OCI-LY1 (cell line): ENCODE measurements around the gene COL20A1.
"Not testable (repeated sequence)": the region's sequence is repeated elsewhere in the genome, so short reads cannot be mapped to it uniquely, and the experiment has no call there.

Experiments
- H2AFZ ChIP-seq: fragments of 200-600 bp; sonication (generic), shearing (Covaris generic); 2 replicates; pipeline ENCODE4 v1.6.0; 2014; ENCODE audit warnings: antibody characterized with exemption, mild to moderate bottlenecking, low read length
- H3F3A ChIP-seq: fragments of 200-600 bp; sonication (generic), shearing (Covaris generic); 2 replicates; pipeline ENCODE4 v1.6.0; 2014; ENCODE audit warnings: mild to moderate bottlenecking, antibody characterized with exemption, low read length, moderate library complexity; ENCODE audit not compliant: insufficient read depth
- H3K27ac ChIP-seq: fragments of 200-600 bp; sonication (generic); 2 replicates; pipeline ENCODE4 v1.5.1; 2014; ENCODE audit warnings: low read length, mixed run types, mild to moderate bottlenecking, low read depth; ENCODE audit not compliant: poor library complexity, severe bottlenecking
- H3K27me3 ChIP-seq: fragments of 200-600 bp; sonication (generic); 2 replicates; pipeline ENCODE4 v1.6.0; 2014; ENCODE audit warnings: antibody characterized with exemption, mild to moderate bottlenecking, low read length, moderate library complexity; ENCODE audit not compliant: insufficient read depth
- H3K36me3 ChIP-seq: fragments of 200-600 bp; sonication (generic); 2 replicates; pipeline ENCODE4 v1.6.1; 2014; ENCODE audit warnings: mild to moderate bottlenecking, antibody characterized with exemption, low read length, moderate library complexity, mixed read lengths; ENCODE audit not compliant: insufficient read depth
- H3K4me1 ChIP-seq: fragments of 200-600 bp; sonication (generic); 2 replicates; pipeline ENCODE4 v1.5.1; 2014; ENCODE audit warnings: mild to moderate bottlenecking, low read length, moderate library complexity; ENCODE audit not compliant: insufficient read depth, severe bottlenecking
- H3K4me2 ChIP-seq: fragments of 200-600 bp; sonication (generic), shearing (Covaris generic); 2 replicates; pipeline ENCODE4 v1.6.1; 2014; ENCODE audit warnings: low read length
- H3K4me3 ChIP-seq: fragments of 200-600 bp; sonication (generic); 2 replicates; pipeline ENCODE4 v1.5.1; 2014; ENCODE audit warnings: low read length, low read depth, mild to moderate bottlenecking, mixed read lengths; ENCODE audit not compliant: poor library complexity, severe bottlenecking
- H3K79me2 ChIP-seq: fragments of 200-600 bp; shearing (Covaris generic); 2 replicates; pipeline ENCODE4 v1.6.1; 2016; ENCODE audit warnings: mixed run types, low read length, mixed read lengths; ENCODE audit not compliant: insufficient read depth
- H3K9ac ChIP-seq: fragments of 200-600 bp; sonication (generic), shearing (Covaris generic); 2 replicates; pipeline ENCODE4 v1.6.1; 2014; ENCODE audit warnings: mild to moderate bottlenecking, low read length, mixed read lengths
- H3K9me2 ChIP-seq: fragments of 200-600 bp; sonication (generic), shearing (Covaris generic); 2 replicates; pipeline ENCODE4 v1.6.1; 2014; ENCODE audit warnings: low read depth, mild to moderate bottlenecking, low read length, mixed read lengths
- H3K9me3 ChIP-seq: fragments of 200-600 bp; shearing (Covaris generic); 2 replicates; pipeline ENCODE4 v1.6.1; 2014; ENCODE audit warnings: low read length, mixed read lengths
- H4K20me1 ChIP-seq: fragments of 200-600 bp; sonication (generic), shearing (Covaris generic); 2 replicates; pipeline ENCODE4 v1.6.0; 2016; ENCODE audit warnings: mild to moderate bottlenecking, low read length; ENCODE audit not compliant: insufficient read depth
- EZH2 ChIP-seq: fragments of 200-600 bp; sonication (generic), shearing (Covaris generic); IDR thresholded peaks from 2 replicates; pipeline ENCODE4 v1.8.0; 2017; ENCODE audit warnings: borderline replicate concordance, mixed run types, mild to moderate bottlenecking, antibody characterized with exemption, low read length, moderate library complexity, mixed read lengths
- TF ChIP-seq, protein P1 (sequence below): fragments of 200-600 bp; sonication (generic), shearing (Covaris generic); IDR thresholded peaks from 2 replicates; pipeline ENCODE4 v1.5.1; 2017; ENCODE audit warnings: mild to moderate bottlenecking, antibody characterized with exemption, low read length, moderate library complexity, mixed read lengths

The COL20A1 gene

DNA sequence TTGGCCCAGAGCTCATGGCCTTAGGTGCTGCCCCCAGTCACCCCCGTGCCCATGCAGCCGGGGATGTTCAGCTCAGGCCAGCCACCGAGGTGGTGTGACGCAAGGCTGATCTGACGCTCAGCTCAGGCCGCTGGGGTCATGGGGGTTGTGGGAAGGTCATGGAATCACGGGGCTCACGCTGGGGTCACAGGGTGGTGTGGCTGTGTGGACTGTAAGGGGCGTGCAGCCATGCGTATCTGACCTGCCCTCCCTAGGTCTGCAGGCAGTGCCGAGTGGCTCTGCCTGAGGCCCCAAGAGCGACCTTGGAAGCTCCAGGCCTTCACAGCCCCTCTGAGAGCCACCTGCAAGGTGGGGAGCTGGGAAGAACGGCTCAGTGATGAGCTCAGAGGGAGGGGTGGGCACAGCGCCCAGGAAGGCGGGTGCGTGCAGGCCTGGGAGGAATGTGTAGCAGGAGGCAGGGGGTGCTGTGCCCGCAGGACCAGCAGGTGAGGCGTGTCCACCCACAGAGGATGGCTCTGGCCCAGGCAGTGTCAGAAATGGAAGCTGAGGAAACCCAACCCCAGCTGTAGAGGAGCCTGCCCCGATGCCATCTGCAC is 40.4 kb downstream of the COL20A1 start:
- Histone ChIP-seq H3K27ac (no peak overlapping the region), H3K36me3 (no peaks in the 10 kb centered on the region), H3K4me1 (no peaks in the 10 kb centered on the region), H3K27me3 (peaks cover 7% of the 10 kb centered on the region; the same call in 1 of the 2 replicates), H3K4me2 (no peak overlapping the region), H3K4me3 (no peak overlapping the region), H4K20me1 (no peaks in the 10 kb centered on the region), H2AFZ (no peak overlapping the region), H3K9me3 (no peaks in the 10 kb centered on the region), H3K79me2 (no peaks in the 10 kb centered on the region), H3F3A (no peaks in the 10 kb centered on the region), H3K9me2 (no peaks in the 10 kb centered on the region), H3K9ac (no peak overlapping the region)
- TF ChIP-seq EZH2: no peak

DNA sequence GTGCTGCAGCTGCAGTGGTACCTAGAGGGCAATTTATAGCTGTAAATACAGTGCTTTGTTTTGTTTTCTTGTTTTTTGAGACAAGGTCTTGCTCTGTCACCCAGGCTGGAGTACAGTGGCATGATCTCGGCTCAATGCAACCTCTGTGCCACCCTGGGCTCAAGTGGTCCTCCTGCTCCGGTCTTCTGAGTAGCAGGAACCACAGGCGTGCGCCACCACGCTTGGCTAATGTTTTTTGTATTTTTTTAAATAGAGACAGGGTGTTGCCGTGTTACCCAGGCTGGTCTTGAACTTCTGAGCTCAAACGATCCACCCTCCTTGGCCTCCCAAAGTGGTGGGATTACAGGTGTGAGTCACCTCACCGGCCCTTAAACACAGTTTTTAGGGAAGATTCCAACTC is 41.4 kb downstream of the COL20A1 start:
- H3K4me2 ChIP-seq: no peak overlapping the region
- no peaks in the 10 kb centered on the region for H3K79me2 ChIP-seq
- H3K4me3 ChIP-seq: no peak overlapping the region
- no peaks in the 10 kb centered on the region for H3K4me1 ChIP-seq
- no peaks in the 10 kb centered on the region for H3K9me3 ChIP-seq
- H3F3A ChIP-seq: no peaks in the 10 kb centered on the region
- H3K27ac ChIP-seq: no peak overlapping the region
- no peak overlapping the region for H2AFZ ChIP-seq
- H3K9ac ChIP-seq: no peak overlapping the region
- peaks cover 7% of the 10 kb centered on the region; the same call in 1 of the 2 replicates for H3K27me3 ChIP-seq
- H3K9me2 ChIP-seq: no peaks in the 10 kb centered on the region
- no peaks in the 10 kb centered on the region for H4K20me1 ChIP-seq
- no peaks in the 10 kb centered on the region for H3K36me3 ChIP-seq
- TF ChIP-seq, protein P1, sequence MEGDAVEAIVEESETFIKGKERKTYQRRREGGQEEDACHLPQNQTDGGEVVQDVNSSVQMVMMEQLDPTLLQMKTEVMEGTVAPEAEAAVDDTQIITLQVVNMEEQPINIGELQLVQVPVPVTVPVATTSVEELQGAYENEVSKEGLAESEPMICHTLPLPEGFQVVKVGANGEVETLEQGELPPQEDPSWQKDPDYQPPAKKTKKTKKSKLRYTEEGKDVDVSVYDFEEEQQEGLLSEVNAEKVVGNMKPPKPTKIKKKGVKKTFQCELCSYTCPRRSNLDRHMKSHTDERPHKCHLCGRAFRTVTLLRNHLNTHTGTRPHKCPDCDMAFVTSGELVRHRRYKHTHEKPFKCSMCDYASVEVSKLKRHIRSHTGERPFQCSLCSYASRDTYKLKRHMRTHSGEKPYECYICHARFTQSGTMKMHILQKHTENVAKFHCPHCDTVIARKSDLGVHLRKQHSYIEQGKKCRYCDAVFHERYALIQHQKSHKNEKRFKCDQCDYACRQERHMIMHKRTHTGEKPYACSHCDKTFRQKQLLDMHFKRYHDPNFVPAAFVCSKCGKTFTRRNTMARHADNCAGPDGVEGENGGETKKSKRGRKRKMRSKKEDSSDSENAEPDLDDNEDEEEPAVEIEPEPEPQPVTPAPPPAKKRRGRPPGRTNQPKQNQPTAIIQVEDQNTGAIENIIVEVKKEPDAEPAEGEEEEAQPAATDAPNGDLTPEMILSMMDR: no peak
- no peak for TF ChIP-seq EZH2

DNA sequence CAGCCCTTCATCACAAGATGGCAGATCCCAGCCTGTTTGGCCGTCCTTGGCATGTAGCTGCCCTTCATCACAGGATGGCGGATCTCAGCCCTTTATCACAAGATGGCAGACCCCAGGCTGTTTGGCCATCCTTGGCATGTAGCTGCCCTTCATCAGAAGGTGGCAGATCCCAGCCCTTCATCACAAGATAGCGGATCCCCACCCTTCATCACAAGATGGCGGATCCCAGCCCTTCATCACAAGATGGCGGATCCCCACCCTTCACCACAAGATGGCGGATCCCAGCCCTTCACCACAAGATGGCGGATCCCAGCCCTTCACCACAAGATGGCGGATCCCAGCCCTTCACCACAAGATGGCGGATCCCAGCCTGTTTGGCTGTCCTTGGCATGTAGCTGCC is 42.1 kb downstream of the COL20A1 start:
- H3K4me3 ChIP-seq, H4K20me1 ChIP-seq, H3K9me2 ChIP-seq, H2AFZ ChIP-seq, H3K9me3 ChIP-seq, H3K4me2 ChIP-seq, H3K79me2 ChIP-seq, H3K36me3 ChIP-seq, H3K9ac ChIP-seq, H3K27me3 ChIP-seq, H3F3A ChIP-seq, H3K4me1 ChIP-seq, H3K27ac ChIP-seq: not testable (repeated sequence)

DNA sequence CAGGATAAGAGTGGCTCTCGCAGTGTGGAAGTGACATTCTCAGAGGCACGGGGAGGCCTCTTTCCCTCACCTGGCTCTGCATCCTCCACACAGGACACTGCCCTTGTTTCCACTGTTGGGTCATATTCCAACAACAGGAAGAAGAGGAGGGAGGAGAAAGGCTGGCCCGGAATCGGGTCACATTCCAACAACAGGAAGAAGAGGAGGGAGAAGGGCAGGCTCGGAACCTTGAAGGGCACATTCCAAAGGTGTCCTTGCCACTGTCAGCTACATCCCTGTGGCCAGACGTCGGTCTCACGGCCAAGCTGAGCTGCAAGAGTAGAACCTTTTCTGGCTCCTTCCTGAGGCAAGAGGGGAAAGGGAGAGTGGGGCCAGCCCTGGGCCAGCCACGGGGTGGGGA is 42.7 kb downstream of the COL20A1 start:
- Histone ChIP-seq H3K36me3 (no peaks in the 10 kb centered on the region), H3K4me3 (no peak overlapping the region), H4K20me1 (no peaks in the 10 kb centered on the region), H3K4me2 (no peak overlapping the region), H3K9me3 (no peaks in the 10 kb centered on the region), H3K27me3 (peaks cover 7% of the 10 kb centered on the region; the same call in 1 of the 2 replicates), H3K79me2 (no peaks in the 10 kb centered on the region), H3F3A (no peaks in the 10 kb centered on the region), H3K9me2 (no peaks in the 10 kb centered on the region), H2AFZ (no peak overlapping the region), H3K27ac (no peak overlapping the region), H3K9ac (no peak overlapping the region), H3K4me1 (no peaks in the 10 kb centered on the region)
- TF ChIP-seq EZH2: no peak
- TF ChIP-seq, protein P1: no peak
